ENCODE measurements around the gene NBEAL2.

DNA sequence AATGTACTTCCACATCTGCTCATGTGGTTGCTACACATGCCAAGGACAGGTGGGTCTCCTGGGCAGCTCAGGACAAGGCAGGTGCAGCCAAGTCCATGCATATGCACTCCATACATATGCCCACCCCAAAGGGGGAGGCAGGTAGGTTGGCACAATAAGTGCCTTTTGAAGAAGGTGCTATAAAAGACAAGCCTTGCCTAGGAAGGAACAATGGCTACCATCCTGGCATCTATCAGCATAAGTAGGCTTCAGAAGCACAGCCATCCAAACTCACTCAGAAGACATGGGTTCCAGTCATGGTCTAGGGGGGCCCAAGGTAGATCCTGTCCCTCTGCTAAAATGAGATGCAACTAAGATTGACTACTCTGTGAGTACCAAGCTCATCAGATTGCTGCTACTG, 34.6 kb downstream of the NBEAL2 start:
- TF ChIP-seq, protein P1, sequence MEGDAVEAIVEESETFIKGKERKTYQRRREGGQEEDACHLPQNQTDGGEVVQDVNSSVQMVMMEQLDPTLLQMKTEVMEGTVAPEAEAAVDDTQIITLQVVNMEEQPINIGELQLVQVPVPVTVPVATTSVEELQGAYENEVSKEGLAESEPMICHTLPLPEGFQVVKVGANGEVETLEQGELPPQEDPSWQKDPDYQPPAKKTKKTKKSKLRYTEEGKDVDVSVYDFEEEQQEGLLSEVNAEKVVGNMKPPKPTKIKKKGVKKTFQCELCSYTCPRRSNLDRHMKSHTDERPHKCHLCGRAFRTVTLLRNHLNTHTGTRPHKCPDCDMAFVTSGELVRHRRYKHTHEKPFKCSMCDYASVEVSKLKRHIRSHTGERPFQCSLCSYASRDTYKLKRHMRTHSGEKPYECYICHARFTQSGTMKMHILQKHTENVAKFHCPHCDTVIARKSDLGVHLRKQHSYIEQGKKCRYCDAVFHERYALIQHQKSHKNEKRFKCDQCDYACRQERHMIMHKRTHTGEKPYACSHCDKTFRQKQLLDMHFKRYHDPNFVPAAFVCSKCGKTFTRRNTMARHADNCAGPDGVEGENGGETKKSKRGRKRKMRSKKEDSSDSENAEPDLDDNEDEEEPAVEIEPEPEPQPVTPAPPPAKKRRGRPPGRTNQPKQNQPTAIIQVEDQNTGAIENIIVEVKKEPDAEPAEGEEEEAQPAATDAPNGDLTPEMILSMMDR (IDR thresholded peaks at IDR 0.05) = no peak
- no peak for TF ChIP-seq POLR2AphosphoS5 (IDR thresholded peaks at IDR 0.05; ENCODE audit: insufficient read depth in 1 of 2, low read depth in 1 of 2)
- no peak for TF ChIP-seq POLR2A (IDR thresholded peaks at IDR 0.05)
